Tibial nerve (tissue), 4 donors: ENCODE measurements around the gene LDAF1.

Source experiments
- CTCF ChIP-seq, 5 experiments: fragments of 200-600 bp in 3 of 5; fragments of 450-650 bp in 2 of 5; sonication (generic) in 3 of 5; IDR thresholded peaks; one replicate each; pipeline ENCODE4 v1.5.1; 2016 to 2019; ENCODE audit warnings: antibody characterized with exemption in 5 of 5, mild to moderate bottlenecking in 3 of 5, moderate library complexity in 2 of 5
- EP300 ChIP-seq, 2 donors: sonication (generic); formaldehyde crosslinking; IDR thresholded peaks; one replicate each; pipeline ENCODE4 v1.6.1; 2017; ENCODE audit warnings: antibody characterized with exemption in 2 of 2, mild to moderate bottlenecking in 1 of 2

- TF ChIP-seq CTCF (IDR thresholded peaks at IDR 0.05): no peak
- no peak for TF ChIP-seq EP300 (IDR thresholded peaks at IDR 0.05)
Measured at GRCh38 chr16:21185659-21186325, 27.3 kb downstream of the LDAF1 start.
